ENCODE measurements around the gene ASAP2.

GRCh38 chr2:9178904-9179571, 27.6 kb upstream of the ASAP2 start:
- TF ChIP-seq CTCF (IDR thresholded peaks at IDR 0.05) (no peak), EZH2 (IDR thresholded peaks at IDR 0.05; ENCODE audit: borderline replicate concordance, insufficient read depth, low read depth, low read length, poor library complexity, severe bottlenecking) (no peak)
